ENCODE data around the gene SULT4A1.

DNA sequence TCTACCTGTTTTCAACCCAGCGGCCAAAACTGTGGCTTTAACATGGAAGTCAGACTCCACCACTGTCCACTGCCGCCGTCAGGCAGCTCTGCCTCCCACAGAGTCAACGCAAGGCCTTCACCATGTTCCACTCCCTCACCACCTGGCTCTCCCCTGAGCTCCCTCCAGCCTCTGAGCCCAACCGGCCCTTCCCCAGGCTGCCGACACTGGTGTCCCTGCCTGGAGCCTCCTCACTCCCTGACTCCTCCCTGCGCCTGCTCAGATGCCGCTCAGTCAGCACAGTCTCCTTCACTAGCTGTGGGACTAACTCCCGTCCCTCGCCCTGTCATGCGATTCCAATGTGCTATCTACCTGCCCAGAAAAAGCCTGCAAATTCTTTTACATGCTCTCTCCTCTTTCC lies 16.3 kb downstream of the SULT4A1 start:
- TF ChIP-seq POLR2A (conservative IDR thresholded peaks at IDR 0.05) = no peak
- TF ChIP-seq, protein P1, sequence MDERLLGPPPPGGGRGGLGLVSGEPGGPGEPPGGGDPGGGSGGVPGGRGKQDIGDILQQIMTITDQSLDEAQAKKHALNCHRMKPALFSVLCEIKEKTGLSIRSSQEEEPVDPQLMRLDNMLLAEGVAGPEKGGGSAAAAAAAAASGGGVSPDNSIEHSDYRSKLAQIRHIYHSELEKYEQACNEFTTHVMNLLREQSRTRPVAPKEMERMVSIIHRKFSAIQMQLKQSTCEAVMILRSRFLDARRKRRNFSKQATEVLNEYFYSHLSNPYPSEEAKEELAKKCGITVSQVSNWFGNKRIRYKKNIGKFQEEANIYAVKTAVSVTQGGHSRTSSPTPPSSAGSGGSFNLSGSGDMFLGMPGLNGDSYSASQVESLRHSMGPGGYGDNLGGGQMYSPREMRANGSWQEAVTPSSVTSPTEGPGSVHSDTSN (CRISPR knock-in tag; IDR thresholded peaks at IDR 0.05; ENCODE audit: low read depth) = no peak
- TF ChIP-seq, protein P1 (tag; conservative IDR thresholded peaks at IDR 0.05; ENCODE audit: low read depth) = no peak
- no peak for TF ChIP-seq NR1H2 (CRISPR knock-in tag; IDR thresholded peaks at IDR 0.05)
- TF ChIP-seq, protein P2, sequence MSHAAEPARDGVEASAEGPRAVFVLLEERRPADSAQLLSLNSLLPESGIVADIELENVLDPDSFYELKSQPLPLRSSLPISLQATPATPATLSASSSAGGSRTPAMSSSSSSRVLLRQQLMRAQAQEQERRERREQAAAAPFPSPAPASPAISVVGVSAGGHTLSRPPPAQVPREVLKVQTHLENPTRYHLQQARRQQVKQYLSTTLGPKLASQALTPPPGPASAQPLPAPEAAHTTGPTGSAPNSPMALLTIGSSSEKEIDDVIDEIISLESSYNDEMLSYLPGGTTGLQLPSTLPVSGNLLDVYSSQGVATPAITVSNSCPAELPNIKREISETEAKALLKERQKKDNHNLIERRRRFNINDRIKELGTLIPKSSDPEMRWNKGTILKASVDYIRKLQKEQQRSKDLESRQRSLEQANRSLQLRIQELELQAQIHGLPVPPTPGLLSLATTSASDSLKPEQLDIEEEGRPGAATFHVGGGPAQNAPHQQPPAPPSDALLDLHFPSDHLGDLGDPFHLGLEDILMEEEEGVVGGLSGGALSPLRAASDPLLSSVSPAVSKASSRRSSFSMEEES (CRISPR knock-in tag; IDR thresholded peaks at IDR 0.05) = no peak
- no peak for TF ChIP-seq EP400 (IDR thresholded peaks at IDR 0.05)
- TF ChIP-seq, protein P3, sequence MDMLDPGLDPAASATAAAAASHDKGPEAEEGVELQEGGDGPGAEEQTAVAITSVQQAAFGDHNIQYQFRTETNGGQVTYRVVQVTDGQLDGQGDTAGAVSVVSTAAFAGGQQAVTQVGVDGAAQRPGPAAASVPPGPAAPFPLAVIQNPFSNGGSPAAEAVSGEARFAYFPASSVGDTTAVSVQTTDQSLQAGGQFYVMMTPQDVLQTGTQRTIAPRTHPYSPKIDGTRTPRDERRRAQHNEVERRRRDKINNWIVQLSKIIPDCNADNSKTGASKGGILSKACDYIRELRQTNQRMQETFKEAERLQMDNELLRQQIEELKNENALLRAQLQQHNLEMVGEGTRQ (CRISPR knock-in tag; IDR thresholded peaks at IDR 0.05) = no peak
- no peak for TF ChIP-seq STAT5B (CRISPR knock-in tag; IDR thresholded peaks at IDR 0.05)
- TF ChIP-seq ARHGAP35 (IDR thresholded peaks at IDR 0.05; ENCODE audit: partially characterized antibody) = no peak
- no peak for TF ChIP-seq EZH2 (IDR thresholded peaks at IDR 0.05; ENCODE audit: borderline replicate concordance, low read depth, low read length)
- no peak for TF ChIP-seq CREBBP (IDR thresholded peaks at IDR 0.05; ENCODE audit: low read depth, low read length)
